Renal pelvis (tissue), 4 donors: Measurements from ENCODE around the gene LINC01488. TPM values are rescaled to one million over a fixed set of nuclear protein-coding genes. Genes with fewer than 3 reads are reported as not detected.

Experiments used
- DNase-seq: peaks from one replicate; pipeline ENCODE4 v3.0.0-alpha.2; 2013
- polyA plus RNA-seq, 3 donors: library from polyadenylated mRNA; unstranded; fragments of 120-200 nt; gene quantifications; one replicate each; pipeline ENCODE4 v1.2.1, GENCODE V29; 2013; ENCODE audit not compliant: insufficient read length in 3 of 3

The LINC01488 gene
- polyA plus RNA-seq, 3 donors: 0.04 TPM; not detected in 2

- DNase-seq: no peak
These were observed 10.9 kb downstream of the LINC01488 start for GRCh38 chr11:69492201-69492991.

GRCh38 chr11:69493931-69494821 is 12.7 kb downstream of the LINC01488 start:
- DNase-seq: no peak

GRCh38 chr11:69494851-69495250 is 13.4 kb downstream of the LINC01488 start:
- DNase-seq: no peak

GRCh38 chr11:69495441-69496201 is 14.2 kb downstream of the LINC01488 start:
- DNase-seq: no peak

GRCh38 chr11:69496202-69496557 is 14.7 kb downstream of the LINC01488 start:
- DNase-seq: no peak

- DNase-seq: no peak
These were observed 15.3 kb downstream of the LINC01488 start for GRCh38 chr11:69496631-69497220.

- DNase-seq: peak; percentile 80
These were observed 15.8 kb downstream of the LINC01488 start for GRCh38 chr11:69497221-69497787.

GRCh38 chr11:69498614-69499175 is 17.2 kb downstream of the LINC01488 start:
- no peak for DNase-seq

- DNase-seq: no peak
These were observed 17.9 kb downstream of the LINC01488 start for GRCh38 chr11:69499186-69499917.

- no peak for DNase-seq
These were observed 18.4 kb downstream of the LINC01488 start for GRCh38 chr11:69499918-69500284.

- no peak for DNase-seq
These were observed 19.0 kb downstream of the LINC01488 start for GRCh38 chr11:69500285-69501120.

GRCh38 chr11:69501121-69501489 is 19.6 kb downstream of the LINC01488 start:
- no peak for DNase-seq

GRCh38 chr11:69501891-69502860 is 20.7 kb downstream of the LINC01488 start:
- DNase-seq: no peak

GRCh38 chr11:69504127-69504526 is 22.7 kb downstream of the LINC01488 start:
- DNase-seq: no peak

GRCh38 chr11:69504576-69505335 is 23.3 kb downstream of the LINC01488 start:
- no peak for DNase-seq

GRCh38 chr11:69508974-69509373 is 27.5 kb downstream of the LINC01488 start:
- DNase-seq: no peak

- DNase-seq: no peak
These were observed 27.9 kb downstream of the LINC01488 start for GRCh38 chr11:69509381-69509780.
